ENCODE data around the gene ARAP2.

GRCh38 chr4:36280555-36280954, 36.2 kb upstream of the ARAP2 start:
- TF ChIP-seq CTCF (conservative IDR thresholded peaks at IDR 0.05; ENCODE audit: low read length) (no peak), EZH2phosphoT487 (IDR thresholded peaks at IDR 0.05; ENCODE audit: borderline replicate concordance) (no peak)

Measured in Loucy (cell line).